Fibroblast of lung (primary cell): ENCODE data around the gene RASA2.

Experiments used
- CTCF ChIP-seq, 2 donors: IDR thresholded peaks in 1 of 2; conservative IDR thresholded peaks in 1 of 2; 1 replicate in 1 of 2; 2 replicates in 1 of 2; pipeline ENCODE4 v1.5.1; 2011 to 2012; ENCODE audit warnings: low read length in 2 of 2, control low read depth in 1 of 2, inconsistent platforms in 1 of 2, low read depth in 1 of 2, mild to moderate bottlenecking in 1 of 2
- EZH2 ChIP-seq: IDR thresholded peaks from 2 replicates; pipeline ENCODE4 v1.5.1; 2012; ENCODE audit warnings: low read length, control low read depth, mild to moderate bottlenecking; ENCODE audit errors: missing control alignments

- no peak for TF ChIP-seq CTCF (conservative IDR thresholded peaks at IDR 0.05 in 1 of 2, IDR thresholded peaks at IDR 0.05 in 1 of 2; ENCODE audit: low read depth in 1 of 2, low read length in 2 of 2)
- no peak for TF ChIP-seq EZH2
These were observed 51.0 kb downstream of the RASA2 start for GRCh38 chr3:141537856-141538255.
